Sigmoid colon (tissue), 3 donors: ENCODE results near the gene KLHL9.

ENCODE experiments used
- POLR2A ChIP-seq, 2 donors: fragments of 450-650 bp; IDR thresholded peaks; one replicate each; pipeline ENCODE4 v1.6.1; 2016; ENCODE audit warnings: antibody characterized with exemption in 2 of 2, mild to moderate bottlenecking in 2 of 2, moderate library complexity in 2 of 2
- TF ChIP-seq, protein P1 (sequence below), 4 experiments: fragments of 450-650 bp in 3 of 4; fragments of 200-600 bp in 1 of 4; IDR thresholded peaks; one replicate each; pipeline ENCODE4 v1.5.1; 2016 to 2019; ENCODE audit warnings: antibody characterized with exemption in 4 of 4, mild to moderate bottlenecking in 3 of 4, moderate library complexity in 2 of 4

DNA sequence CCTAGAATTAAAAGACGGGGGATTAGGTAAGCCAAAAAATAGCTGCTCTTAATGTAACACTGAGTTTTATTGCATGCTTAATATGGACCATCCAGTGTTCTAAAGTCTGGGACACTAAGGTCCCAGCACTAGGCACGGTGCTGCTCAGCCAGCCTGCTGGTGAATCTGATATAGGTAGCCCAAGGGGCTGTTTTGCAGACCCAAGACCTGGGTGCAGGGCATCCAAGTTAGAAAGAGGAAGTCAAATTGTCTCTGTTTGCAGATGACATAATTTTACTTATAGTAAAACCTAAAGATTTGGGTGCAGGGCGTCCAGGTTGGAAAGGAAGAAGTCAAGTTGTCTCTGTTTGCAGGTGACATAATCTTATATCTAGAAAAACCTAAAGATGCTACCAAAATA lies 47.9 kb downstream of the KLHL9 start:
- no peak for TF ChIP-seq POLR2A (IDR thresholded peaks at IDR 0.05)
- TF ChIP-seq, protein P1, sequence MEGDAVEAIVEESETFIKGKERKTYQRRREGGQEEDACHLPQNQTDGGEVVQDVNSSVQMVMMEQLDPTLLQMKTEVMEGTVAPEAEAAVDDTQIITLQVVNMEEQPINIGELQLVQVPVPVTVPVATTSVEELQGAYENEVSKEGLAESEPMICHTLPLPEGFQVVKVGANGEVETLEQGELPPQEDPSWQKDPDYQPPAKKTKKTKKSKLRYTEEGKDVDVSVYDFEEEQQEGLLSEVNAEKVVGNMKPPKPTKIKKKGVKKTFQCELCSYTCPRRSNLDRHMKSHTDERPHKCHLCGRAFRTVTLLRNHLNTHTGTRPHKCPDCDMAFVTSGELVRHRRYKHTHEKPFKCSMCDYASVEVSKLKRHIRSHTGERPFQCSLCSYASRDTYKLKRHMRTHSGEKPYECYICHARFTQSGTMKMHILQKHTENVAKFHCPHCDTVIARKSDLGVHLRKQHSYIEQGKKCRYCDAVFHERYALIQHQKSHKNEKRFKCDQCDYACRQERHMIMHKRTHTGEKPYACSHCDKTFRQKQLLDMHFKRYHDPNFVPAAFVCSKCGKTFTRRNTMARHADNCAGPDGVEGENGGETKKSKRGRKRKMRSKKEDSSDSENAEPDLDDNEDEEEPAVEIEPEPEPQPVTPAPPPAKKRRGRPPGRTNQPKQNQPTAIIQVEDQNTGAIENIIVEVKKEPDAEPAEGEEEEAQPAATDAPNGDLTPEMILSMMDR (IDR thresholded peaks at IDR 0.05), result no peak
